ENCODE data around the gene ARHGAP9.
"Not testable (repeated sequence)": the region's sequence is repeated elsewhere in the genome, so short reads cannot be mapped to it uniquely, and the experiment has no call there.

Gene ARHGAP9

DNA sequence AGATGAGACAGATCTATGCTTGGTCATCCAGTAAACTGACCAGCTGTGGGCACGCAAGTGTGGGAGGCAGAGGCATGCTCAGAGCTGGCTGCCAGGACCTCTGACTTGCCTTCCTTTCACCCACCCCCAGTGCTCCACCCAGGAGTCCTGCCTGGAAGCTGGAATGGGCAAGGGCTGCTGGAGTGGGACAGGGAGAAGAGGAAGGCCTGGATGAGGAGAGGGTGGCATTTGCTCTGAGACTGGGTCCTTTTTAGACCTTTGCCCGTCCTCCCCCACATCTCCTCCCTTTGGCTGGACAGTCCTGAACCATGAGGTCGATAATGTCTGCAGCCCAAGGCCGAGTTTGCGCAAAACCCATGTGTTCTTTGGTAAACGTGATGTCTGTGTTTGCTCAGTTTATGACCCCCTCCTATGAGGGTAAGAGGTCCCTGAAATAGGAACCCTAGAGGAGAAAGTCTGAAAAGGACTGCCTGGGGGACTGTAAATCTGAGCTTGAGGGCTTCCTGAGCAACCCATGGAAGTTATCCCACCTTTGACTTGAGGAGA is 28.4 kb downstream of the ARHGAP9 start:
- H3K36me3 ChIP-seq (ENCODE audit: insufficient read depth, low read length), result no peaks in the 10 kb centered on the region
- H3K4me1 ChIP-seq (ENCODE audit: insufficient read depth, low read length), result peaks cover 12% of the 10 kb centered on the region
- peaks cover 2% of the 10 kb centered on the region for H3K27me3 ChIP-seq (ENCODE audit: insufficient read depth, low read length)
- no peak overlapping the region for H3K4me3 ChIP-seq (ENCODE audit: low read length)
- H2AFZ ChIP-seq (ENCODE audit: low read depth, low read length), result no peak overlapping the region
- no peaks in the 10 kb centered on the region for H3K9me3 ChIP-seq (ENCODE audit: low read length)

DNA sequence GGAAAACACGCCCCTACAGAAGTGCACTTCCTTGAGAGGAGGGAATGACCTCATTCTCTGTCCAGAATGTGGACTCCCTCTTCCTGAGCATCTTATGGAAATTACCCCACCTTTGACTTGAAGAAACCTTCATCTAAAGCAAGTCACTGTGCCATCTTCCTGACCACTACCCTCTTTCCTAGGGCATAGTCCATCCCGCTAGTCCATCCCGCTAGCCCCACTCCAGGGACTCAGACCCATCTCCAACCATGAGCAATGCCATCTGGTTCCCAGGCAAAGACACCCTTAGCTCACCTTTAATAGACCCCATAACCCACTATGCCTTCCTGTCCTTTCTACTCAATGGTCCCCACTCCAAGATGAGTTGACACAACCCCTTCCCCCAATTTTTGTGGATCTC is 29.6 kb downstream of the ARHGAP9 start:
- Histone ChIP-seq H3K4me1 (ENCODE audit: insufficient read depth, low read length) (peaks cover 9% of the 10 kb centered on the region), H2AFZ (ENCODE audit: low read depth, low read length) (no peak overlapping the region), H3K36me3 (ENCODE audit: insufficient read depth, low read length) (no peaks in the 10 kb centered on the region), H3K27me3 (ENCODE audit: insufficient read depth, low read length) (peaks cover 2% of the 10 kb centered on the region), H3K4me3 (ENCODE audit: low read length) (no peak overlapping the region), H3K9me3 (ENCODE audit: low read length) (no peaks in the 10 kb centered on the region)

DNA sequence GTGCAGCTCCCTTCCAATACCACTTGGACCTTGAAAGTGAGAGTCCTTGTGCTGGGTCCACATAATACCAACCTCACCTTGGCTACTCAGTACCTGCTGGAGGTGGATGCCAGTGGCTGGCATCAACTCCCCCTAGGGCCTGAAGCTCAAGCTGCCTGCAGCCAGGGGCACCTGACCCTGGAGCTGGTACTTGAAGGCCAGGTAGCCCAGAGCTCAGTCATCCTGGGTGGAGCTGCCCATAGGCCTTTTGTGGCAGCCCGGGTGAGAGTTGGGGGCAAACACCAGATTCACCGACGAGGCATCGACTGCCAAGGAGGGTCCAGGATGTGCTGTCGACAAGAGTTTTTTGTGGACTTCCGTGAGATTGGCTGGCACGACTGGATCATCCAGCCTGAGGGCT is 30.3 kb downstream of the ARHGAP9 start:
- Histone ChIP-seq H3K36me3 (ENCODE audit: insufficient read depth, low read length) (no peaks in the 10 kb centered on the region), H3K4me3 (ENCODE audit: low read length) (no peak overlapping the region), H3K4me1 (ENCODE audit: insufficient read depth, low read length) (peaks cover 7% of the 10 kb centered on the region), H2AFZ (ENCODE audit: low read depth, low read length) (no peak overlapping the region), H3K9me3 (ENCODE audit: low read length) (no peaks in the 10 kb centered on the region), H3K27me3 (ENCODE audit: insufficient read depth, low read length) (peaks cover 2% of the 10 kb centered on the region)

DNA sequence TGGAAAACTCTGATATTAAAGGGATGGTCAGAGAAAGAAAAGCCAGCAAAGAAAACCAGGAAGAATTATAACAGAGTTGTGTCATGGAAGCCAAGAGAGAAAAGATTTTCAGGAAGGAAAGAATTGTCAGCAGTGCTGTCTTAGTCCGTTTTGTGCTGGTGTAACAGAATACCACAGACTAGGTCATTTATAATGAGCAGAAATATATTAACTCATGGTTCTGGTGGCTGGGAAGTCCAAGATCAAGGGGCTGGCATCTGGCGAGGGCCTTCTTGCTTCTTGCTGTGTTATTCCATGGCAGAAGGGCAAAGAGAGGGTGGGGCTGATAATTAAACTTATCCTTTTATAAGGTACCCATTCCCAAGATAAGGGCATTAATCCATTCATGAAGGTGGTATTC is 31.0 kb downstream of the ARHGAP9 start:
- no peak overlapping the region for H2AFZ ChIP-seq (ENCODE audit: low read depth, low read length)
- H3K27me3 ChIP-seq (ENCODE audit: insufficient read depth, low read length), result peaks cover 2% of the 10 kb centered on the region
- H3K9me3 ChIP-seq (ENCODE audit: low read length), result no peaks in the 10 kb centered on the region
- no peak overlapping the region for H3K4me3 ChIP-seq (ENCODE audit: low read length)
- H3K4me1 ChIP-seq (ENCODE audit: insufficient read depth, low read length), result peaks cover 7% of the 10 kb centered on the region
- no peaks in the 10 kb centered on the region for H3K36me3 ChIP-seq (ENCODE audit: insufficient read depth, low read length)

DNA sequence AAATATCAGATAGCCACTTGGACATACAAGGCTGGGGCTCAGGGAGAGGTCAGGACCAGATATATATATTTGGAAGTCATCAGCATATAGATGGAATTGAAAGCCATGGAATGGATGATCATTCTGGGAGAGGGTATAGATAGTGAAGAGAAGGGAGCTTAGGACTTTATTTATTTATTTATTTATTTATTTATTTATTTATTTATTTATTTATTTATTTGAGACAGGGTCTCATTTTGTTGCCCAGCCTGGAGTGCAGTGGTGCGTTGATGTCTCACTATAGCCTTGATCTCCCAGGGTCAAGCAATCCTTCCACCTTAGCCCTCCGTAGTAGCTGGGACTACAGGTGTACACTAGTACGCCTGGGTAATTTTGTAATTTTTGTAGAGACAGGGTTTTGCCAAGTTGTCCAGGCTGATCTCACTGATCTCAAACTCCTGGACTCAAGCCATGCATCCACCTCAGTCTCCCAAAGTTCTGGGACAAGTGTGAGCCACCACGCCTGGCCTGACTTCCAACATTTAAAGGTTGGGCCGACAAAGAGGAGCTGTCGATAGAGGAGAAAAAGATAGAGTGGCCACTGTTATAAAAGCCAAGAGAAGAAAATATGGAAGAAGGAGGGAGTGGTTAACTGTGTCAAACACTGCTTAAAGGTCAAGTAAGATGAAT is 33.2 kb downstream of the ARHGAP9 start:
- Histone ChIP-seq H3K9me3 (ENCODE audit: low read length) (no peaks in the 10 kb centered on the region), H3K4me1 (ENCODE audit: insufficient read depth, low read length) (no peaks in the 10 kb centered on the region), H3K36me3 (ENCODE audit: insufficient read depth, low read length) (no peaks in the 10 kb centered on the region), H3K4me3 (ENCODE audit: low read length) (no peak overlapping the region), H2AFZ (ENCODE audit: low read depth, low read length) (no peak overlapping the region), H3K27me3 (ENCODE audit: insufficient read depth, low read length) (peaks cover 2% of the 10 kb centered on the region)

DNA sequence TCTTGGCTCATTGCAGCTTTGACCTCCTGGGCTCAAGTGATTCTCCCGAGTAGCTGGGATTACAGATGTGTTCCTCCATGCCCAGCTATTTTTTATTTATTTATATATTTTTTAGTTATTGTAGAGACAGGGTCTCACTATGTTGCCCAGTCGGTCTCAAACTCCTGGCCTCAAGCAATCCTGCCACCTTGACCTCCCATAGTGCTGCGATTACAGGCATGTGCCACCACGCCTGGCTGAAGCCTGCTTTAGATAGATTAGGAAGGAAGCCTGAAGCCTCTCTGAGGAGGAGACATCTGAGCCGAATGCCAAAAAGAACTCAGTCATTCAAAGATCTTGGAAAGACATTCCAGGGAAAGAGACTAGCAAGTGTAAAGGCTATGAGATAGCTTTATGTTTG is 34.9 kb downstream of the ARHGAP9 start:
- Histone ChIP-seq H3K27me3 (ENCODE audit: insufficient read depth, low read length) (no peaks in the 10 kb centered on the region), H3K4me1 (ENCODE audit: insufficient read depth, low read length) (no peaks in the 10 kb centered on the region), H2AFZ (ENCODE audit: low read depth, low read length) (no peak overlapping the region), H3K9me3 (ENCODE audit: low read length) (no peaks in the 10 kb centered on the region), H3K36me3 (ENCODE audit: insufficient read depth, low read length) (no peaks in the 10 kb centered on the region), H3K4me3 (ENCODE audit: low read length) (no peak overlapping the region)

DNA sequence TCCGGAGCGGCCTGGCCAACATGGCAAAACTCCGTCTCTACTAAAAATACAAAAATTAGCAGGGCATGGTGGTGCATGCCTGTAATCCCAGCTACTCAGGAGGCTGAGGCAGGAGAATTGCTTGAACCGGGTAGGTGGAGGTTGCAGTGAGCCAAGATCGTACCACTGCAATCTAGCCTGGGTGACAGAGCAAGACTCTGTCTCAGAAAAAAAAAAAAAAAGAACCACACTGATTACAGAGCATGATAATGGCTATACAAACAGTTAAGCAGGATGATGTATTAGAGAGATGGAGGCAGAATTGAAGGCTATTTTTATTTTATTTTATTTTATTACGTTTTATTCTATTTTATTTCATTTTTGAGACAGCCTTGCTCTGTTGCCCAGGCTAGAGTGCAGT is 35.3 kb downstream of the ARHGAP9 start:
- not testable (repeated sequence) for H3K4me3 ChIP-seq (ENCODE audit: low read length); H3K36me3 ChIP-seq (ENCODE audit: insufficient read depth, low read length); H3K9me3 ChIP-seq (ENCODE audit: low read length); H3K4me1 ChIP-seq (ENCODE audit: insufficient read depth, low read length); H2AFZ ChIP-seq (ENCODE audit: low read depth, low read length); H3K27me3 ChIP-seq (ENCODE audit: insufficient read depth, low read length)

DNA sequence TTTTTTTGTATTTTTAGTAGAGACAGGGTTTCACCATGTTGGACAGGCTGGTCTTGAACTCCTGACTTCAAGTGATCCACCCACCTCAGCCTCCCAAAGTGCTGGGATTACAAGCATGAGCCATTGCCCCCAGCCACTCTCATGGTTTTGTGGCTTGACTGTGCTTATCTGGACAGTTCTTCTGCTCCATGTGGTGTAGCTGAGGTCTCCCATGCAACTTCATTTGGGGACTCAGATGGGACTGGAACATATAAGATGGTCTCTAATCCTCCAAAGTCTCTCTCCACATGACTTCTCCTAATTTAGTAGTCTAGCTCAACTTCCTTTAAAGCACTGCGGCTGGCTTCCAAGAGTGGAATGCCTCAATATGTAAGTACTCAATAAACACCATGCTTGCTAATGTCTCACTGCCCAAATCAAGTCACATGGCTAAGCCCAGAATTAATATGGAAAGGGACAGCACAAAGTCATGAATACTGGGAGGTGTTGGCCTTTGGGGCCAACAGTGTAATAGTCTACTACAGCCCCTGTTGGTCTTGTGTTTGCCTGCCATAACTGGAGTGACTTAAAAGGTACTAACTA is 37.7 kb downstream of the ARHGAP9 start:
- H3K4me1 ChIP-seq (ENCODE audit: insufficient read depth, low read length), result no peaks in the 10 kb centered on the region
- H3K27me3 ChIP-seq (ENCODE audit: insufficient read depth, low read length), result no peaks in the 10 kb centered on the region
- no peak overlapping the region for H2AFZ ChIP-seq (ENCODE audit: low read depth, low read length)
- H3K4me3 ChIP-seq (ENCODE audit: low read length), result no peak overlapping the region
- no peaks in the 10 kb centered on the region for H3K36me3 ChIP-seq (ENCODE audit: insufficient read depth, low read length)
- no peaks in the 10 kb centered on the region for H3K9me3 ChIP-seq (ENCODE audit: low read length)

DNA sequence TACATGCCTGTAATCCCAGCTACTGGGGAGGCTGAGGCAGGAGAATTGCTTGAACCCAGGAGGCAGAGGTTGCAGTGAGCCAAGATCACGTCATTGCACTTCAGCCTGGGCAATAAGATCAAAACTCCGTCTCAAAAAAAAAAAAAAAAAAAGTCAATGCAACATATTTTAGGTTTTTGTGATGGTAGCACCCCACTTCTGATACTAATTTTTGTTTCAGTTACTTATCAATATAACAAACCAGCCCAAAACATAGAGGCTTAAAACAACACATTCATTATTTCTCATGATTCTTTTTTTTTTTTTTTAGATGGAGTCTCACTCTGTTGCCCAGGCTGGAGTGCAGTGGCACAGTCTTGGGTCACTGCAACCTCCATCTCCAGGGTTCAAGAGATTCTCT is 38.3 kb downstream of the ARHGAP9 start:
- not testable (repeated sequence) for H3K4me1 ChIP-seq (ENCODE audit: insufficient read depth, low read length); H3K9me3 ChIP-seq (ENCODE audit: low read length); H3K4me3 ChIP-seq (ENCODE audit: low read length); H2AFZ ChIP-seq (ENCODE audit: low read depth, low read length); H3K27me3 ChIP-seq (ENCODE audit: insufficient read depth, low read length); H3K36me3 ChIP-seq (ENCODE audit: insufficient read depth, low read length)

DNA sequence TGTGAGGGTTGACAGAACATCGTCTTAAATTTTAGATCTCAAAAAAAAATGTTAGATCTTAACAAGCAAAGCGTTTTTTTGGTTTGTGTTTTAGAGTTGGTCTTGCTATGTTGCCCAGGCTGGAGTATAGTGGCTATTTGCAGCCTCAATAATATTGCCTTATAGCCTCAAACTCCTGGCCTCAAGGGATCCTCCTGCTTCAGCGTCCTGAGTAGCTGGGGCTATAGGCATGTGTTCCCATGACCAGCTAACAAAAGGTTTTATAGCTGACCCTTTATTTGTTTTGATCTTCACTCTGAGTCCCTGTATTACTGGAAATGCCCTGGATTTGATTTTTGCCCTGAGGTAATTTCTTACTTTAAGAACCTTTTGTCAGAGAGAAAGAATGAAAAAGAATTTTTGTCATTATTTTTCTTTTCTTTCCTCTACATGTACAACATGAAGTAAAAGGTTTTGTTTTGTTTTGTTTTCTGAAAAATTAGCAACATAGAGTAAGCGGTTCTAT is 39.9 kb downstream of the ARHGAP9 start:
- H3K36me3 ChIP-seq (ENCODE audit: insufficient read depth, low read length), result no peaks in the 10 kb centered on the region
- no peaks in the 10 kb centered on the region for H3K9me3 ChIP-seq (ENCODE audit: low read length)

DNA sequence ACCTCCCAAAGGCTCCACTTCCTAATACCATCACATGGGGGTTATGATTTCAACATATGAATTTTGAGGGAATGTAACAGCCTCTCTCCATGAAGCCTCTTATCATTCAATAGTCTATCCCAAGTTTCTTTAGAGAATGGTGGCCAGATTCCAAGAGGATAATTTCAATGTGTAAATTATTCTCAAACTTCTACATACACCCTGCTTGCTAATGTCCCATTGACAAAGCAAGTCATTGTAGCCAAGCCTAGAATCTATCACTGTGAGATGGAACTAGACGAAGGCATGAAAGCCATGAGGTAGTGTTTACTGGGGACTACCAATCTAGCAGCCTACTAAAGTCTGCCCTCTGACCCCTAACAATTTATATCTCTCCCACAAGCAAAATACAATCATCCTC is 41.3 kb downstream of the ARHGAP9 start:
- Histone ChIP-seq H2AFZ (ENCODE audit: low read depth, low read length) (no peak overlapping the region), H3K27me3 (ENCODE audit: insufficient read depth, low read length) (no peaks in the 10 kb centered on the region)

More for the DNA sequence above, 39.9 kb downstream of the ARHGAP9 start:
- Histone ChIP-seq H3K27me3 (ENCODE audit: insufficient read depth, low read length) (no peaks in the 10 kb centered on the region), H3K4me3 (ENCODE audit: low read length) (no peak overlapping the region), H3K4me1 (ENCODE audit: insufficient read depth, low read length) (no peaks in the 10 kb centered on the region), H2AFZ (ENCODE audit: low read depth, low read length) (no peak overlapping the region)

DNA sequence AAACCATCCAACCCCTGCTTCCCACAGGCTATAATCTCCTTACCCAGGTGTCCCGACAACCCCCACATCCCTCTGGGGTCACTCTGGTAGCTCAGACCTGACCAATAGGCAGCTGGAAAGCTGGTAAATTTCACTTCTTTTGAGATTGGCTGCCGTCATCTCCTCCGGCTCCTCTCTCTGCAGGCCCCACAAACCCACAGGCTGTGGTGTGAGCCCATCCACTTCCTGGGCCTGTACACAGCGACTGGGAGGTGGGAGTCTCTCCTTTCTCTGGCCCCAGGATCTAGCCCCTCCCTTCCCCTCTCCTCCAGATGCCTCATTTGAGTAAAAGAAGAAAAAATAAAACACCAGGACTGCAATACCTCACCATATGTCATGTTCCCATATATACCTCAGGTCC is 44.4 kb downstream of the ARHGAP9 start:
- no peak overlapping the region for H2AFZ ChIP-seq (ENCODE audit: low read depth, low read length)
- no peaks in the 10 kb centered on the region for H3K9me3 ChIP-seq (ENCODE audit: low read length)
- no peak overlapping the region for H3K4me3 ChIP-seq (ENCODE audit: low read length)
- peaks cover 3% of the 10 kb centered on the region for H3K4me1 ChIP-seq (ENCODE audit: insufficient read depth, low read length)
- H3K36me3 ChIP-seq (ENCODE audit: insufficient read depth, low read length), result no peaks in the 10 kb centered on the region
- no peaks in the 10 kb centered on the region for H3K27me3 ChIP-seq (ENCODE audit: insufficient read depth, low read length)

More for the DNA sequence above, 41.3 kb downstream of the ARHGAP9 start:
- Histone ChIP-seq H3K4me3 (ENCODE audit: low read length) (no peak overlapping the region), H3K9me3 (ENCODE audit: low read length) (no peaks in the 10 kb centered on the region), H3K36me3 (ENCODE audit: insufficient read depth, low read length) (no peaks in the 10 kb centered on the region), H3K4me1 (ENCODE audit: insufficient read depth, low read length) (no peaks in the 10 kb centered on the region)

DNA sequence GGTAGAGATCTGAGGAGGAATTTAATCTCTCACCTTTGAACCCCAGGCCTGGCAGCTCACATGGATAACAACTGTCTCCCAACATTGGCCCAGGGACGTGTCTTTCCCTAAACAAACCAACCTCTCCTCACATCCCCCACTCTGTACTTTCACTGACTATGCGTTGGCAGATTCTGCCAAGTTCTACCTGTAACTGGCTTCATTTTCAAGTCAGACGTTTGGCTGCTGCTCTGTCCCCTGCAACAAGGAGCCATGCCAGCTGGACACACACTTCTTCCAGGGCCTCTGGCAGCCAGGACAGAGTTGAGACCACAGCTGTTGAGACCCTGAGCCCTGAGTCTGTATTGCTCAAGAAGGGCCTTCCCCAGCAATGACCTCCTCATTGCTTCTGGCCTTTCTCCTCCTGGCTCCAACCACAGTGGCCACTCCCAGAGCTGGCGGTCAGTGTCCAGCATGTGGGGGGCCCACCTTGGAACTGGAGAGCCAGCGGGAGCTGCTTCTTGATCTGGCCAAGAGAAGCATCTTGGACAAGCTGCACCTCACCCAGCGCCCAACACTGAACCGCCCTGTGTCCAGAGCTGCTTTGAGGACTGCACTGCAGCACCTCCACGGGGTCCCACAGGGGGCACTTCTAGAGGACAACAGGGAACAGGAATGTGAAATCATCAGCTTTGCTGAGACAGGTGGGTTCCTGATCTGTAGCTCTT is 45.0 kb downstream of the ARHGAP9 start, which contains the start of gene INHBC:
Gene INHBC, plus strand, starts transcription at position 268 of the 707 bp plus-strand sequence. Its CDS starts 103 bp downstream, at position 371.
- Histone ChIP-seq H3K27me3 (ENCODE audit: insufficient read depth, low read length) (no peaks in the 10 kb centered on the region), H3K4me3 (ENCODE audit: low read length) (no peak within 1 kb of the TSS), H3K4me1 (ENCODE audit: insufficient read depth, low read length) (peaks cover 5% of the 10 kb centered on the region), H2AFZ (ENCODE audit: low read depth, low read length) (no peak within 1 kb of the TSS), H3K36me3 (ENCODE audit: insufficient read depth, low read length) (no peaks in the 10 kb centered on the region), H3K9me3 (ENCODE audit: low read length) (no peaks in the 10 kb centered on the region)
